Endothelial cell of umbilical vein (primary cell): ENCODE results near the gene MMP23B. TPM values are rescaled to one million over a fixed set of nuclear protein-coding genes. Genes with fewer than 3 reads are reported as not detected.

Experiments
- BruUV-seq: library from RNA; stranded (reverse); fragments of 400-500 nt; replicated peaks from 2 replicates; lab custom pipeline; 2021; lab: Mats Ljungman, UMichigan
- CTCF ChIA-PET: fragments of 300-600, 350-600 bp; sonication (Branson Sonifier 250); formaldehyde crosslinking; loops from one replicate; lab custom pipeline; 2021; ENCODE audit warnings: antibody characterized with exemption, inconsistent platforms; lab: Charles Lee
- POLR2A ChIA-PET: fragments of 300-600, 350-600 bp; sonication (Branson Sonifier 250); formaldehyde crosslinking; loops from one replicate; lab custom pipeline; 2021; ENCODE audit warnings: antibody characterized with exemption, inconsistent platforms; lab: Charles Lee
- DNase-seq: peaks from one replicate; pipeline ENCODE4 v3.0.0-alpha.2; 2011; ENCODE audit warnings: low read depth, low spot score
- FAIRE-seq: peaks from 2 replicates; lab custom pipeline; 2011; peaks lifted over from hg19 to GRCh38; lab: Jason Lieb, UNC
- H2AFZ ChIP-seq: 2 replicates; pipeline ENCODE4 v1.6.0; 2012; ENCODE audit warnings: low read depth, low read length, control low read depth, inconsistent platforms
- H3K27ac ChIP-seq: 2 replicates; pipeline ENCODE4 v1.5.1; 2011; ENCODE audit warnings: low read depth, mild to moderate bottlenecking, control low read depth, low read length, moderate library complexity; ENCODE audit not compliant: insufficient read depth
- H3K27me3 ChIP-seq, 2 experiments: 2 replicates each; pipeline versions ENCODE4 v1.6.0 to v1.6.1; 2011; ENCODE audit warnings: low read length in 2 of 2, mixed read lengths in 1 of 2; ENCODE audit not compliant: control insufficient read depth in 2 of 2, insufficient read depth in 2 of 2
- H3K36me3 ChIP-seq, 2 experiments: 2 replicates in 1 of 2; 3 replicates in 1 of 2; pipeline ENCODE4 v1.5.1; 2011; ENCODE audit warnings: low read length in 2 of 2, mild to moderate bottlenecking in 1 of 2, moderate library complexity in 1 of 2; ENCODE audit not compliant: control insufficient read depth in 2 of 2, insufficient read depth in 2 of 2; ENCODE audit errors: extremely low read depth in 1 of 2
- H3K4me1 ChIP-seq: 3 replicates; pipeline ENCODE4 v1.5.1; 2011; ENCODE audit warnings: mild to moderate bottlenecking, low read length; ENCODE audit not compliant: control insufficient read depth, insufficient read depth; ENCODE audit errors: extremely low read depth
- H3K4me2 ChIP-seq: 2 replicates; pipeline ENCODE4 v1.6.1; 2011; ENCODE audit warnings: low read length, control low read depth, mixed read lengths; ENCODE audit not compliant: insufficient read depth
- H3K4me3 ChIP-seq, 3 experiments: fragments of 200-600 bp in 1 of 3; sonication (generic), shearing (Covaris generic) in 1 of 3; replicated peaks in 1 of 3; 2 replicates each; pipeline ENCODE4 v1.5.1; 2011 to 2016; ENCODE audit warnings: control low read depth in 3 of 3, low read length in 3 of 3, mild to moderate bottlenecking in 2 of 3, inconsistent platforms in 1 of 3, low read depth in 1 of 3, moderate library complexity in 1 of 3; ENCODE audit not compliant: insufficient read depth in 1 of 3
- H3K79me2 ChIP-seq: 2 replicates; pipeline ENCODE4 v1.6.0; 2012; ENCODE audit warnings: low read length, inconsistent platforms; ENCODE audit not compliant: control insufficient read depth, insufficient read depth
- H3K9ac ChIP-seq: replicated peaks from 2 replicates; pipeline ENCODE3; 2011; ENCODE audit warnings: low read length, control low read depth; ENCODE audit not compliant: insufficient read depth; ENCODE audit errors: extremely low read depth
- H3K9me1 ChIP-seq: replicated peaks from 3 replicates; pipeline ENCODE4 v1.6.0; 2011; ENCODE audit warnings: mild to moderate bottlenecking, low read length; ENCODE audit not compliant: control insufficient read depth, insufficient read depth; ENCODE audit errors: extremely low read depth
- H3K9me3 ChIP-seq: replicated peaks from 2 replicates; pipeline ENCODE4 v1.5.1; 2012; ENCODE audit warnings: low read length, inconsistent platforms; ENCODE audit not compliant: control insufficient read depth, insufficient read depth
- H4K20me1 ChIP-seq: replicated peaks from 2 replicates; pipeline ENCODE3; 2011; ENCODE audit warnings: mild to moderate bottlenecking, low read length; ENCODE audit not compliant: control insufficient read depth, insufficient read depth; ENCODE audit errors: extremely low read depth
- EZH2 ChIP-seq: IDR thresholded peaks from 2 replicates; pipeline ENCODE4 v1.6.1; 2012; ENCODE audit warnings: borderline replicate concordance, low read depth, mild to moderate bottlenecking, moderate library complexity, low read length, inconsistent platforms; ENCODE audit not compliant: severe bottlenecking
- FOS ChIP-seq: IDR thresholded peaks from 2 replicates; pipeline ENCODE4 v1.6.1; 2011; ENCODE audit warnings: mild to moderate bottlenecking, low read length, moderate library complexity, borderline replicate concordance; ENCODE audit not compliant: insufficient read depth
- GATA2 ChIP-seq: IDR thresholded peaks from 2 replicates; pipeline ENCODE4 v1.7.0; 2011; ENCODE audit warnings: low read depth, mild to moderate bottlenecking, moderate library complexity, mixed read lengths, low read length; ENCODE audit not compliant: insufficient read length, insufficient read depth
- JUN ChIP-seq: IDR thresholded peaks from 2 replicates; pipeline ENCODE4 v1.6.1; 2011; ENCODE audit warnings: borderline replicate concordance, low read depth; ENCODE audit not compliant: insufficient read length, insufficient read depth
- MYC ChIP-seq: IDR thresholded peaks from one replicate; pipeline ENCODE4 v1.6.1; 2011; ENCODE audit warnings: mild to moderate bottlenecking, low read depth, low read length
- POLR2A ChIP-seq: IDR thresholded peaks from 2 replicates; pipeline ENCODE4 v1.6.1; 2012; ENCODE audit warnings: low read depth, mild to moderate bottlenecking, control low read depth, low read length
- POLR2AphosphoS5 ChIP-seq: IDR thresholded peaks from 2 replicates; pipeline ENCODE4 v1.6.1; 2012; ENCODE audit warnings: low read depth, mild to moderate bottlenecking, control low read depth, low read length, moderate library complexity; ENCODE audit not compliant: insufficient read depth
- dilution Hi-C: fragments of 300-500 bp; cut with MboI; formaldehyde crosslinking; loops from one replicate; pipeline ENCODE4 v1.15.0; 2019; ENCODE audit warnings: low sequenced_read_pairs; ENCODE audit not compliant: extremely low pct_ligation_motif_present
- intact Hi-C: fragments of 100-400 bp; cut with micrococcal nuclease; formaldehyde crosslinking; loops from one replicate; pipeline ENCODE4 v1.10.0; 2022
- polyA plus RNA-seq, 4 experiments: library from polyadenylated mRNA; depleted of rRNA in 3 of 4; stranded (reverse) in 3 of 4; unstranded in 1 of 4; fragments of >200 nt; gene quantifications; 2 replicates each; pipeline versions ENCODE4 v1.2.1 to v1.2.3, GENCODE V29; 2011 to 2012; ENCODE audit warnings: missing spikeins in 1 of 4
- total RNA-seq: library from RNA; stranded (reverse); gene quantifications from 2 replicates; pipeline ENCODE4 v1.2.3, GENCODE V29; 2021
- TF ChIP-seq, protein P1 (sequence below), 2 donors: IDR thresholded peaks; 1 replicate in 1 of 2; 2 replicates in 1 of 2; pipeline ENCODE4 v1.5.1; 2011; ENCODE audit warnings: low read length in 2 of 2, mild to moderate bottlenecking in 2 of 2, moderate library complexity in 2 of 2, control low read depth in 1 of 2, inconsistent platforms in 1 of 2, low read depth in 1 of 2; ENCODE audit not compliant: insufficient read depth in 1 of 2; ENCODE audit errors: extremely low read depth in 1 of 2
- TF ChIP-seq, protein P2 (sequence below): IDR thresholded peaks from 2 replicates; pipeline ENCODE4 v1.6.1; 2011; ENCODE audit not compliant: insufficient read depth, insufficient read length

The MMP23B gene
- total and polyA plus RNA-seq, 2 donors (not counting 3 experiments of a cell fraction or from before 2014, with no cell fraction given): 0.62 to 5.3 TPM

DNA sequence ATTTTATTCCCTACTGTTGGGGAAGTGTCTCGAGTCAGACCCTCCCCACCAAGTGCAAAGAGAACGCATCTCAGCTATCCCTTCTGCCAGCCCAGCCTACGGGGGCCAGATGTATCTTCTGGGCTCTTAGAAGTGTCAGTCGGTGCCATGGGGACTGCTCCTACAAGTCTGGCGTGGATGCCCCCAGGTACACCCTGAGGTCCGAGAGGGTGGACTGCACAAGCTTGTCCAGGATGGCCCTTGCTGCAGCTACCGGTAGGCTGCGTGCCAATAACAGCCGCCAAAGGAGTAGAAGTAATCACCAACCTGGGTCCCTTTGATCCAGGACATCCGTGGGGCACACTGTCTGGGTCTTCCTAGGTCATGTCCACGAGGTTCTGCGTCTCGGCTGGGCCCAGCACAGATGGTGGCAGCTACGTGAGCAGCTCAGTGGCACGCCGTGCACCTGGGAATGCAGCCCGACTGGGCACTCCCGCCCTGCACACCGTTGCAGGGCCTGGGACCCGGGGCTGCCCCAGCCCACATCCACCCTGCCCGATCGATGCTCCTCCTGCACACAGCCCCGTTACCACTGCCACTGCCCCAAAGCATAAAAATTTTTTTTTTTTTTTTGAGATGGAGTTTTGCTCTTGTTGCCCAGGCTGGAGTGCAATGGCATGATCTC lies 48.5 kb upstream of the MMP23B start:
- Histone ChIP-seq H3K27ac (no peak overlapping the region), H2AFZ (no peak overlapping the region), H3K27me3 (peaks cover 4 to 8% of the 10 kb centered on the region in 2 experiments), H3K79me2 (no peaks in the 10 kb centered on the region), H3K9ac (no peak overlapping the region), H3K4me2 (no peak overlapping the region), H3K9me3 (no peaks in the 10 kb centered on the region), H4K20me1 (no peaks in the 10 kb centered on the region), H3K4me3 (no peak overlapping the region), H3K4me1 (no peaks in the 10 kb centered on the region), H3K9me1 (no peaks in the 10 kb centered on the region), H3K36me3 (no peaks in the 10 kb centered on the region)
- no peak for FAIRE-seq
- ChIA-PET CTCF (no interaction called here), POLR2A (no interaction called here)
- intact Hi-C loops: no loop called here
- DNase-seq: no peak
- dilution Hi-C loops: no loop called here
- BruUV-seq: no TSS peak
- no peak for TF ChIP-seq GATA2
- TF ChIP-seq, protein P1, sequence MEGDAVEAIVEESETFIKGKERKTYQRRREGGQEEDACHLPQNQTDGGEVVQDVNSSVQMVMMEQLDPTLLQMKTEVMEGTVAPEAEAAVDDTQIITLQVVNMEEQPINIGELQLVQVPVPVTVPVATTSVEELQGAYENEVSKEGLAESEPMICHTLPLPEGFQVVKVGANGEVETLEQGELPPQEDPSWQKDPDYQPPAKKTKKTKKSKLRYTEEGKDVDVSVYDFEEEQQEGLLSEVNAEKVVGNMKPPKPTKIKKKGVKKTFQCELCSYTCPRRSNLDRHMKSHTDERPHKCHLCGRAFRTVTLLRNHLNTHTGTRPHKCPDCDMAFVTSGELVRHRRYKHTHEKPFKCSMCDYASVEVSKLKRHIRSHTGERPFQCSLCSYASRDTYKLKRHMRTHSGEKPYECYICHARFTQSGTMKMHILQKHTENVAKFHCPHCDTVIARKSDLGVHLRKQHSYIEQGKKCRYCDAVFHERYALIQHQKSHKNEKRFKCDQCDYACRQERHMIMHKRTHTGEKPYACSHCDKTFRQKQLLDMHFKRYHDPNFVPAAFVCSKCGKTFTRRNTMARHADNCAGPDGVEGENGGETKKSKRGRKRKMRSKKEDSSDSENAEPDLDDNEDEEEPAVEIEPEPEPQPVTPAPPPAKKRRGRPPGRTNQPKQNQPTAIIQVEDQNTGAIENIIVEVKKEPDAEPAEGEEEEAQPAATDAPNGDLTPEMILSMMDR (IDR thresholded peaks at IDR 0.05; ENCODE audit: extremely low read depth in 1 of 2, insufficient read depth in 1 of 2, low read depth in 1 of 2, low read length in 2 of 2): no peak
- no peak for TF ChIP-seq FOS
- no peak for TF ChIP-seq JUN
- no peak for TF ChIP-seq POLR2AphosphoS5
- no peak for TF ChIP-seq POLR2A
- TF ChIP-seq MYC: no peak
- TF ChIP-seq EZH2: no peak
- TF ChIP-seq, protein P2, sequence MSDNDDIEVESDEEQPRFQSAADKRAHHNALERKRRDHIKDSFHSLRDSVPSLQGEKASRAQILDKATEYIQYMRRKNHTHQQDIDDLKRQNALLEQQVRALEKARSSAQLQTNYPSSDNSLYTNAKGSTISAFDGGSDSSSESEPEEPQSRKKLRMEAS: no peak
